Lower lobe of right lung (tissue), 2 donors: ENCODE results near the gene FDXACB1. TPM values are rescaled to one million over a fixed set of nuclear protein-coding genes. Genes with fewer than 3 reads are reported as not detected.

Source experiments
- ATAC-seq, 2 donors: fragments of 200-7000 bp; cut with Tn5 transposase; one replicate each; pipeline ENCODE4 v1.9.1; 2020 to 2022; ENCODE audit warnings: mild to moderate bottlenecking in 2 of 2, moderate library complexity in 2 of 2
- DNase-seq: peaks from one replicate; pipeline ENCODE4 v3.0.0-alpha.2; 2020
- H3K27ac ChIP-seq: fragments of 200-600 bp; one replicate; pipeline ENCODE4 v1.8.0; 2022
- H3K27me3 ChIP-seq: fragments of 200-600 bp; one replicate; pipeline ENCODE4 v1.8.0; 2022; ENCODE audit warnings: low read depth
- H3K36me3 ChIP-seq: fragments of 200-600 bp; one replicate; pipeline ENCODE4 v1.8.0; 2022; ENCODE audit warnings: mild to moderate bottlenecking
- H3K4me1 ChIP-seq: fragments of 200-600 bp; one replicate; pipeline ENCODE4 v1.8.0; 2022
- H3K4me3 ChIP-seq: fragments of 200-600 bp; one replicate; pipeline ENCODE4 v1.8.0; 2022; ENCODE audit warnings: mild to moderate bottlenecking
- H3K9me3 ChIP-seq: fragments of 200-600 bp; one replicate; pipeline ENCODE4 v1.8.0; 2022
- intact Hi-C: fragments of 100-400 bp; cut with DNase I; formaldehyde crosslinking; loops from one replicate; pipeline ENCODE4 v1.11.0; 2022
- total RNA-seq: library from RNA; stranded (reverse); fragmentation: NEBNext Ultra II Directional; extraction: Animal tissue kit (Norgen Biotek cat#: 25700); gene quantifications from one replicate; pipeline ENCODE4 v1.2.1, GENCODE V29; 2021
- TF ChIP-seq, protein P1 (sequence below): fragments of 200-600 bp; IDR thresholded peaks from one replicate; pipeline ENCODE4 v1.8.0; 2022; ENCODE audit warnings: antibody characterized with exemption, mild to moderate bottlenecking
- donor health status: DM: no; HTN: yes; CAD: no; lungs with severe emphysema.

FDXACB1 gene
- total RNA-seq, 1 donor from 2014 or later: 2.4 TPM

DNA sequence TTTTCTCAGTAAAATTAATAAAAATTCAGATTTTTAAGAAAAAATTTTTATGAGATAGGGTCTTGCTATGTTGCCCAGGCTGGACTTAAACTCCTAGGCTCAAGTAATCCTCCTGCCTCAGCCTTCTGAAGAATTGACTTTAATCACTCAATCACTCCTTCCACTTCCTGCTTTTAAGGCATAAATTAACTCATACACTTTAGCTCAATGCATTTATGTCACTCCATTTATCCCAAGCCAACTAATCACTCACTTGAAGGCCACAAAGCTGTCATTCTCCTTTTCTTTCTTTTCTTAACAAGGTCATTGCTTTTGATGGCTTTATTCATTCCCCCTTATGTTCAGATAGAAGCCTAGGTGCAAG lies 8.5 kb downstream of the FDXACB1 start:
- peaks cover 41% of the 10 kb centered on the region for H3K36me3 ChIP-seq
- no peaks in the 10 kb centered on the region for H3K27me3 ChIP-seq
- TF ChIP-seq, protein P1, sequence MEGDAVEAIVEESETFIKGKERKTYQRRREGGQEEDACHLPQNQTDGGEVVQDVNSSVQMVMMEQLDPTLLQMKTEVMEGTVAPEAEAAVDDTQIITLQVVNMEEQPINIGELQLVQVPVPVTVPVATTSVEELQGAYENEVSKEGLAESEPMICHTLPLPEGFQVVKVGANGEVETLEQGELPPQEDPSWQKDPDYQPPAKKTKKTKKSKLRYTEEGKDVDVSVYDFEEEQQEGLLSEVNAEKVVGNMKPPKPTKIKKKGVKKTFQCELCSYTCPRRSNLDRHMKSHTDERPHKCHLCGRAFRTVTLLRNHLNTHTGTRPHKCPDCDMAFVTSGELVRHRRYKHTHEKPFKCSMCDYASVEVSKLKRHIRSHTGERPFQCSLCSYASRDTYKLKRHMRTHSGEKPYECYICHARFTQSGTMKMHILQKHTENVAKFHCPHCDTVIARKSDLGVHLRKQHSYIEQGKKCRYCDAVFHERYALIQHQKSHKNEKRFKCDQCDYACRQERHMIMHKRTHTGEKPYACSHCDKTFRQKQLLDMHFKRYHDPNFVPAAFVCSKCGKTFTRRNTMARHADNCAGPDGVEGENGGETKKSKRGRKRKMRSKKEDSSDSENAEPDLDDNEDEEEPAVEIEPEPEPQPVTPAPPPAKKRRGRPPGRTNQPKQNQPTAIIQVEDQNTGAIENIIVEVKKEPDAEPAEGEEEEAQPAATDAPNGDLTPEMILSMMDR: no peak
- ATAC-seq: no peak
- peak overlapping the region; percentile 97 for H3K4me3 ChIP-seq
- peaks cover 8% of the 10 kb centered on the region for H3K4me1 ChIP-seq
- intact Hi-C loops: no loop called here
- H3K27ac ChIP-seq: peak overlapping the region; percentile 92
- H3K9me3 ChIP-seq: no peaks in the 10 kb centered on the region
- no peak for DNase-seq

- TF ChIP-seq, protein P1: no peak
- DNase-seq (no peak), ATAC-seq (no peak)
- peaks cover 41% of the 10 kb centered on the region for H3K36me3 ChIP-seq
- H3K9me3 ChIP-seq: no peaks in the 10 kb centered on the region
- peaks cover 8% of the 10 kb centered on the region for H3K4me1 ChIP-seq
- H3K4me3 ChIP-seq: peak overlapping the region; percentile 97
- no peaks in the 10 kb centered on the region for H3K27me3 ChIP-seq
- H3K27ac ChIP-seq: no peak overlapping the region
- intact Hi-C loops: no loop called here
Observed at GRCh38 chr11:111870113-111870512, 8.9 kb downstream of the FDXACB1 start.

DNA sequence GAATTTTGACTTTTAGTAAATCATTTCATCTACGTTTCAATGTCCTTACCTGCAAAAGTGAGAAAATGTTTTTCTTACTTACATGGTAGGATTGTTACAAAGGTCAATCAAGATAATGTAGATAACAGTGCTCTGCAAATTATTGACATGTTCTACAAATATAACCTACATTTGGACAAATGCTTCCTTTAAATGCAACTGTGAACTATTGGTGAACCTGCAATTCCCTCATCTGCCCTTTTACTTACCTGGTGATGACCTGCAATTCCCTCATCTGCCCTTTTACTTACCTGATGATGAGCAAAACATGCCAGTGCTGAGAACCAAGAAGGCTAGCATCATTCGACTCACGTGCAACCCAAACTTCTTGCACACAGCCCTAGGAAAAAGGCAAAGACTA lies 18.7 kb downstream of the FDXACB1 start:
- peaks cover 91% of the 10 kb centered on the region for H3K36me3 ChIP-seq
- intact Hi-C loops: no loop called here
- no peak overlapping the region for H3K27ac ChIP-seq
- ATAC-seq (no peak), DNase-seq (no peak)
- no peaks in the 10 kb centered on the region for H3K27me3 ChIP-seq
- TF ChIP-seq, protein P1: no peak
- H3K9me3 ChIP-seq: no peaks in the 10 kb centered on the region
- H3K4me3 ChIP-seq: no peak overlapping the region
- no peaks in the 10 kb centered on the region for H3K4me1 ChIP-seq

- Histone ChIP-seq H3K4me3 (no peak overlapping the region), H3K27me3 (no peaks in the 10 kb centered on the region), H3K36me3 (peaks cover 92% of the 10 kb centered on the region), H3K27ac (no peak overlapping the region), H3K4me1 (no peaks in the 10 kb centered on the region), H3K9me3 (no peaks in the 10 kb centered on the region)
- no peak for DNase-seq
- TF ChIP-seq, protein P1: no peak
- intact Hi-C loops: no loop called here
- ATAC-seq: no peak
Observed at GRCh38 chr11:111855506-111855905, 23.5 kb downstream of the FDXACB1 start.

DNA sequence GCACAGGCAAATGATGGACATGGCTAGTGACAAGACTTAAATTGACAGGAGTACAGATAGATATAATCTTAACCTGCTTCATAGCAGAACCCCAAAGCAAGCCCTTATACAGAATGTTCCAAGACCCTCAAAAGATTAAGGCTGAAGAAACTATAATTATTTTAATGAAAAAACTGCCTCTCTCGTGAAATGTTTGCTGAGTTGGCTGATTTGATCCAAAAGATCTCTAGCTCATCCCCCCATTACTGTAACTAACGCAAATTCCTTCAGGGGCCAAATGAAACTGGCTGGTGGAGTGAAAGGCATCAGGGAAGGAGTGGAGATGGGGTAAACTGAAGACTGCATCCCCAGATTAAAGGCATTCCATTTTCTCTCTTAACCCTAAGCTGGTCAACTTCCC lies 26.9 kb downstream of the FDXACB1 start:
- TF ChIP-seq, protein P1: no peak
- Histone ChIP-seq H3K27me3 (no peaks in the 10 kb centered on the region), H3K27ac (no peak overlapping the region), H3K4me3 (no peak overlapping the region), H3K4me1 (peaks cover 2% of the 10 kb centered on the region), H3K9me3 (no peaks in the 10 kb centered on the region), H3K36me3 (peaks cover 88% of the 10 kb centered on the region)
- ATAC-seq (no peak), DNase-seq (no peak)
- intact Hi-C loops: no loop called here

GRCh38 chr11:111851636-111852035 lies 27.3 kb downstream of the FDXACB1 start:
- ATAC-seq: no peak
- Histone ChIP-seq H3K4me1 (peaks cover 5% of the 10 kb centered on the region), H3K27ac (no peak overlapping the region), H3K36me3 (peaks cover 88% of the 10 kb centered on the region), H3K27me3 (no peaks in the 10 kb centered on the region), H3K9me3 (no peaks in the 10 kb centered on the region), H3K4me3 (no peak overlapping the region)
- intact Hi-C loops: no loop called here
- TF ChIP-seq, protein P1: peak; percentile 26
- DNase-seq: no peak
